ENCODE measurements around the gene EML6.

- TF ChIP-seq CTCF (conservative IDR thresholded peaks at IDR 0.05 in 1 of 2, IDR thresholded peaks at IDR 0.05 in 1 of 2; ENCODE audit: extremely low read depth in 1 of 2, insufficient read depth in 1 of 2, low read depth in 1 of 2, low read length in 2 of 2) (no peak), EZH2 (IDR thresholded peaks at IDR 0.05; ENCODE audit: borderline replicate concordance, low read length) (no peak)
Observed at GRCh38 chr2:54775710-54776109, 52.2 kb downstream of the EML6 start.
